Esophagus muscularis mucosa (tissue), 4 donors: Measurements from ENCODE around the gene UNC45B. TPM values are rescaled to one million over a fixed set of nuclear protein-coding genes. Genes with fewer than 3 reads are reported as not detected.
"Not testable (repeated sequence)": the region's sequence is repeated elsewhere in the genome, so short reads cannot be mapped to it uniquely, and the experiment has no call there.

Experiments used
- DNase-seq: peaks from one replicate; pipeline ENCODE4 v3.0.0-alpha.2; 2017; ENCODE audit errors: extremely low spot score
- H3K27ac ChIP-seq, 4 donors: fragments of 200-600 bp; sonication (generic); replicated peaks in 1 of 4; 1 replicate in 3 of 4; 2 replicates in 1 of 4; pipeline ENCODE4 v1.5.1; 2016 to 2019; ENCODE audit warnings: mild to moderate bottlenecking in 1 of 4
- H3K27me3 ChIP-seq, 4 donors: fragments of 200-600 bp; sonication (generic); one replicate each; pipeline versions ENCODE4 v1.5.1 to v1.6.0; 2016 to 2019
- H3K36me3 ChIP-seq, 4 donors: fragments of 200-600 bp; sonication (generic); one replicate each; pipeline ENCODE4 v1.5.1; 2016 to 2019
- H3K4me1 ChIP-seq, 4 donors: fragments of 200-600 bp; sonication (generic); one replicate each; pipeline ENCODE4 v1.5.1; 2016 to 2019
- H3K4me3 ChIP-seq, 4 donors: fragments of 200-600 bp; sonication (generic); 1 replicate in 2 of 4; 2 replicates in 2 of 4; pipeline ENCODE4 v1.5.1; 2016 to 2019; ENCODE audit warnings: mild to moderate bottlenecking in 4 of 4, moderate library complexity in 1 of 4
- H3K9me3 ChIP-seq, 4 donors: fragments of 200-600 bp; sonication (generic); 1 replicate in 3 of 4; 2 replicates in 1 of 4; pipeline ENCODE4 v1.5.1; 2016 to 2019
- EP300 ChIP-seq: sonication (generic); formaldehyde crosslinking; IDR thresholded peaks from one replicate; pipeline ENCODE4 v1.6.1; 2017; ENCODE audit warnings: antibody characterized with exemption
- POLR2A ChIP-seq: fragments of 450-650 bp; IDR thresholded peaks from one replicate; pipeline ENCODE4 v1.6.1; 2017; ENCODE audit warnings: antibody characterized with exemption, moderate library complexity, mild to moderate bottlenecking, low read depth
- POLR2AphosphoS5 ChIP-seq, 2 donors: sonication (generic); formaldehyde crosslinking; IDR thresholded peaks; one replicate each; pipeline ENCODE4 v1.6.1; 2017; ENCODE audit warnings: antibody characterized with exemption in 2 of 2
- WGBS: methylation state at CpG from one replicate; pipeline ENCODE4 v1.1.5; 2018; 5-methylcytosine and 5-hydroxymethylcytosine counted together
- intact Hi-C: fragments of 100-400 bp; cut with DNase I; formaldehyde crosslinking; loops from one replicate; pipeline ENCODE4 v1.15.1; 2023
- total RNA-seq, 4 donors: library from RNA; depleted of rRNA; stranded (reverse); fragments of >200 nt; gene quantifications; one replicate each; pipeline versions ENCODE4 v1.1.0 to v1.2.1, GENCODE V29; 2016
- TF ChIP-seq, protein P1 (sequence below), 3 experiments: fragments of 200-600 bp in 2 of 3; fragments of 450-650 bp in 1 of 3; sonication (generic) in 2 of 3; IDR thresholded peaks; one replicate each; pipeline ENCODE4 v1.5.1; 2017 to 2019; ENCODE audit warnings: antibody characterized with exemption in 3 of 3, mild to moderate bottlenecking in 2 of 3, moderate library complexity in 1 of 3

The UNC45B gene
- total RNA-seq, 4 donors from 2014 or later = under 0.01 to 0.23 (median 0.06) TPM; not detected in 1

DNA sequence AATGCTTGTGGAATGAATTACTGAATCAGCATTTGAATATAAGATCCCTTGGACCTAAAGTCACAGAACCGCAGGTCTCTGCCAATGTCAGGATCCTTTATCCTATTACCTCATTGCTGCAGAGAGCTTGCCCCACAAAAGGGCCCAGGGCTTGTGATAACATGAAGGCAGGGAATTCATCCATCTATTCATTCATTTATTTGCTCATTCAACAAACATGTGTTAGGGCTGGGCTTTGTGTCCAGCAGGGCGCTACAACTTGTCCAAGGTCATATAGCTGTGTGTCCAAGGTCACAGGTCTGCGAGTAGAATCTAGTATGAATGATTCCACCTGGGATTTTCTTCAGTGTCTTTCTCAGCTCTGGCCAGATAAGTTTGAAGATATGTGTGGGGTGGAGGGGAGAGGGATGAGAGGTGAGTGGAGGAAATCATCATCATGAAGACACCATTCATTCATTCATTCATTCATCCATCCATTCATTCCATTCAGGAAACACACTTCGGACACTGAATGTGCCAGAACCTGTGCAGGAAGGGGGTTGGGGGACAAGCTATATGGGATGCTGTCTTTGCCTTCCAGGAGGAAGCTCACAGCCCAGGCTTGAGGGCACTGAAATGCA is 1.3 kb upstream of the UNC45B start:
- Histone ChIP-seq H3K4me3 (no peak overlapping the region), H3K27ac (no peak overlapping the region), H3K4me1 (peaks cover 3 to 11% (median 11%) of the 10 kb centered on the region in 4 donors), H3K27me3 (peaks cover 0 to 3% (median 0%) of the 10 kb centered on the region in 4 donors), H3K9me3 (no peaks in the 10 kb centered on the region), H3K36me3 (peaks cover 0 to 7% (median 0%) of the 10 kb centered on the region in 4 donors)
- 58% methylated on average over 4 of the region's 4 CpGs for WGBS
- no peak for DNase-seq
- intact Hi-C loops = no loop called here
- no peak for TF ChIP-seq POLR2A

DNA sequence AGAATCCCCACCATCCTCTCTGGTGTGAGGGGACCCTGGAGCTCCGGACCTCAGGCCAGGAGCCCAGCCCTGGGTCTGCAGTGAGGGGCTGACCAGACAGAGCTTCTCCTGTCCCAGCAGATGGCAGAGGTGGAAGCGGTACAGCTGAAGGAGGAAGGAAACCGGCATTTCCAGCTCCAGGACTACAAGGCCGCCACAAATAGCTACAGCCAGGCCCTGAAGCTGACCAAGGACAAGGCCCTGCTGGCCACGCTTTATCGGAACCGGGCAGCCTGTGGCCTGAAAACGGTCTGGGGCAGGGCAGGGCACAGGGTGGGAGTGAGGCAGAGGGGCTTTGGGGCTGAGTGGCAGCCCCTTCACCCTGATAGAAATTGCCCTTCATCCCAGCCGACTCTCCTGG is 527 bp downstream of the UNC45B start:
- TF ChIP-seq EP300 (no peak), POLR2AphosphoS5 (IDR thresholded peaks at IDR 0.05) (no peak), POLR2A (no peak)
- TF ChIP-seq, protein P1, sequence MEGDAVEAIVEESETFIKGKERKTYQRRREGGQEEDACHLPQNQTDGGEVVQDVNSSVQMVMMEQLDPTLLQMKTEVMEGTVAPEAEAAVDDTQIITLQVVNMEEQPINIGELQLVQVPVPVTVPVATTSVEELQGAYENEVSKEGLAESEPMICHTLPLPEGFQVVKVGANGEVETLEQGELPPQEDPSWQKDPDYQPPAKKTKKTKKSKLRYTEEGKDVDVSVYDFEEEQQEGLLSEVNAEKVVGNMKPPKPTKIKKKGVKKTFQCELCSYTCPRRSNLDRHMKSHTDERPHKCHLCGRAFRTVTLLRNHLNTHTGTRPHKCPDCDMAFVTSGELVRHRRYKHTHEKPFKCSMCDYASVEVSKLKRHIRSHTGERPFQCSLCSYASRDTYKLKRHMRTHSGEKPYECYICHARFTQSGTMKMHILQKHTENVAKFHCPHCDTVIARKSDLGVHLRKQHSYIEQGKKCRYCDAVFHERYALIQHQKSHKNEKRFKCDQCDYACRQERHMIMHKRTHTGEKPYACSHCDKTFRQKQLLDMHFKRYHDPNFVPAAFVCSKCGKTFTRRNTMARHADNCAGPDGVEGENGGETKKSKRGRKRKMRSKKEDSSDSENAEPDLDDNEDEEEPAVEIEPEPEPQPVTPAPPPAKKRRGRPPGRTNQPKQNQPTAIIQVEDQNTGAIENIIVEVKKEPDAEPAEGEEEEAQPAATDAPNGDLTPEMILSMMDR (IDR thresholded peaks at IDR 0.05) = no peak
- H3K27ac ChIP-seq = no peak overlapping the region
- DNase-seq = no peak
- no peaks in the 10 kb centered on the region for H3K9me3 ChIP-seq
- WGBS = 72% methylated on average over 8 of the region's 9 CpGs
- intact Hi-C loops = no loop called here
- H3K4me1 ChIP-seq = peaks cover 0 to 4% (median 0%) of the 10 kb centered on the region in 4 donors
- no peak overlapping the region for H3K4me3 ChIP-seq
- H3K36me3 ChIP-seq = peaks cover 0 to 12% (median 0%) of the 10 kb centered on the region in 4 donors
- peaks cover 0 to 3% (median 0%) of the 10 kb centered on the region in 4 donors for H3K27me3 ChIP-seq

DNA sequence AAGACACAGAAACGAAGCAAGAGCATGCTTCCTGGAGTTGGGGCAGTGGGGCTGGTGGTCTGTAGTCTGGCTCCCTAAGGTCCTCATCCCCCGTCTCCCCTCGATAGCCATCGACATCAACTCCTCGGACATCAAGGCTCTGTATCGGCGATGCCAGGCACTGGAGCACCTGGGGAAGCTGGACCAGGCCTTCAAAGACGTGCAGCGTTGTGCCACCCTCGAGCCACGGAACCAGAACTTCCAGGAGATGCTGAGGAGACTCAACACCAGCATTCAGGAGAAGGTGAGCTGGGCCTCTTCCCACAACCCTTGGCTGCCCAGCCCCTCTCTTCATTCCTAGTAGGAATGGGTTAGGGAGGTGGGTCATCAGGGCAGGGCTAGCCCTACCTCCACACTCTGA is 2.3 kb downstream of the UNC45B start:
- TF ChIP-seq POLR2A = no peak
- no peak for TF ChIP-seq POLR2AphosphoS5 (IDR thresholded peaks at IDR 0.05)
- TF ChIP-seq EP300 = no peak
- TF ChIP-seq, protein P1 (IDR thresholded peaks at IDR 0.05) = no peak
- WGBS = 94% methylated on average over 3 of the region's 11 CpGs
- no peak for DNase-seq
- H3K9me3 ChIP-seq = no peaks in the 10 kb centered on the region
- H3K27me3 ChIP-seq = peaks cover 0 to 3% (median 0%) of the 10 kb centered on the region in 4 donors
- no peak overlapping the region for H3K4me3 ChIP-seq
- intact Hi-C loops = loop anchor here (10.0 kb wide), 1 partner anchor 65 kb away; no protein-coding TSS in a partner anchor
- no peak overlapping the region for H3K27ac ChIP-seq
- peaks cover 0 to 4% (median 0%) of the 10 kb centered on the region in 4 donors for H3K4me1 ChIP-seq
- peaks cover 0 to 27% (median 0%) of the 10 kb centered on the region in 4 donors for H3K36me3 ChIP-seq

DNA sequence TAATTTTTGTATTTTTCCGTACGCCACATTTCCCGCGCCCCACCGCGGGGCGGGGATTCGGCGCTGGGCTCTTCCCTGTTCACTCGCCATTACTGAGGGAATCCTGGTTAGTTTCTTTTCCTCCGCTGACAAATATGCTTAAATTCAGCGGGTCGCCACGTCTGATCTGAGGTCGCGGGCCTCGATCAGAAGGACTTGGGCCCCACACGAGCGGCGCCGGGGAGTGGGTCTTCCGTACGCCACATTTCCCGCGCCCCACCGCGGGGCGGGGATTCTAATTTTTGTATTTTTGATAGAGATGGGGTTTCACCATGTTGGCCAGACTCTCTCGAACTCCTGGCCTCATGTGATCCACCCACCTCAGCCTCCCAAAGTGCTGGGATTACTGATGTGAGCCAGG is 3.5 kb downstream of the UNC45B start:
- H3K4me1 ChIP-seq, H3K27ac ChIP-seq, H3K4me3 ChIP-seq, DNase-seq, H3K9me3 ChIP-seq, H3K27me3 ChIP-seq: not testable (repeated sequence)
- intact Hi-C loops = loop anchor here (10.0 kb wide), 1 partner anchor 64 kb away; no protein-coding TSS in a partner anchor
- peaks cover 0 to 37% (median 0%) of the 10 kb centered on the region in 4 donors for H3K36me3 ChIP-seq
- 95% methylated on average over 29 of the region's 29 CpGs for WGBS

DNA sequence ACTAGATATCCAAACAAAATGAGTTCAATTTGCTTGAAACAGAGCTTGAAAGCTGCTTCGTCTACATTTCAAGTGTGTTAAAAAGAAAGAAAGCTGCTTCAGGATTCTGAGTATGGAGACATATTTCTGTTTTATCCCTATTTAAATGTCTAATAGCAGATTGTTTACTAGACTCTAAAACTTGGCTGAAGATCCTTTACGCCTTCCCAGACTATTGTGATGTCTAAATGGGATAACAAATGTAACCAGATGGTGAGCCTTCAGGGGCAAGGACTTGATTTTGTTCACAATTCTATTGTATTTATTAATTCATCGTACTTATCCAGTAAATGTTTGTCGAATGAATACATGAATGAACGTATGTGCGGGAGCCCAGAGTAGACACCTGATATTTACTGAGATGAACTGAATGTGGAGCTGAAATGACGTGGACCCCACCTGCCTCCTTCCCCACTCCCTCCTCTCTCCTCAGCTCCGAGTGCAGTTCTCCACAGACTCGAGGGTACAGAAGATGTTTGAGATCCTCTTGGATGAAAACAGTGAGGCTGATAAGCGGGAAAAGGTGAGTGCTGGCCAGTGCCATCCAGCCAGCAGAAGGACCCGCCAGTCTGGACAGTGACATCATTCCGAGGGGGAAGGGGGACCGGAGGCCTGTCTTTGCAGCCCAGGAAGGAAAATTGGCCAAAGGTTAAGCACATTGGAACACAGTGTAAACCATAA is 5.0 kb downstream of the UNC45B start:
- DNase-seq = no peak
- Histone ChIP-seq H3K9me3 (no peaks in the 10 kb centered on the region), H3K36me3 (peaks cover 0 to 37% (median 0%) of the 10 kb centered on the region in 4 donors), H3K27ac (no peak overlapping the region), H3K27me3 (peaks cover 0 to 2% (median 0%) of the 10 kb centered on the region in 4 donors), H3K4me3 (no peak overlapping the region), H3K4me1 (peaks cover 0 to 4% (median 0%) of the 10 kb centered on the region in 4 donors)
- intact Hi-C loops = loop anchor here (10.0 kb wide), 1 partner anchor 62 kb away; no protein-coding TSS in a partner anchor
- WGBS = 59% methylated on average over 13 of the region's 13 CpGs
- TF ChIP-seq POLR2A = no peak
- TF ChIP-seq, protein P1 (IDR thresholded peaks at IDR 0.05) = no peak
- no peak for TF ChIP-seq EP300
- no peak for TF ChIP-seq POLR2AphosphoS5 (IDR thresholded peaks at IDR 0.05)
